H1 (cell line): ENCODE measurements around the gene TRMT61B. TPM values are rescaled to one million over a fixed set of nuclear protein-coding genes. Genes with fewer than 3 reads are reported as not detected.

ENCODE experiments used
- CTCF ChIA-PET: fragments of 300-600 bp; sonication (Branson Sonifier 250); formaldehyde crosslinking; loops from one replicate; lab custom pipeline; 2021; ENCODE audit not compliant: partially characterized antibody; lab: Charles Lee
- POLR2A ChIA-PET: fragments of 300-600 bp; sonication (Branson Sonifier 250); formaldehyde crosslinking; loops from one replicate; lab custom pipeline; 2021; ENCODE audit warnings: inconsistent platforms; ENCODE audit not compliant: partially characterized antibody; lab: Charles Lee
- DNase-seq, 2 experiments: peaks; one replicate each; pipeline versions ENCODE4 v3.0.0 to v3.0.0-alpha.2; 2010 to 2022; ENCODE audit warnings: low spot score in 2 of 2, low read depth in 1 of 2, mixed read lengths in 1 of 2
- FAIRE-seq: peaks from 2 replicates; lab custom pipeline; 2011; peaks lifted over from hg19 to GRCh38; lab: Jason Lieb, UNC
- H2AFZ ChIP-seq: 2 replicates; pipeline ENCODE4 v1.8.1; 2012; ENCODE audit warnings: low read length, inconsistent platforms
- H2AK5ac ChIP-seq: 2 replicates; pipeline ENCODE4 v1.6.1; 2013; ENCODE audit warnings: low read depth, low read length
- H2BK120ac ChIP-seq: replicated peaks from 2 replicates; pipeline ENCODE3; 2013; ENCODE audit warnings: low read depth, low read length, inconsistent platforms
- H2BK12ac ChIP-seq: 2 replicates; pipeline ENCODE4 v1.6.1; 2013; ENCODE audit warnings: low read depth, low read length
- H2BK15ac ChIP-seq: 2 replicates; pipeline ENCODE4 v1.6.1; 2013; ENCODE audit warnings: low read length
- H2BK20ac ChIP-seq: 2 replicates; pipeline ENCODE4 v1.6.1; 2013; ENCODE audit warnings: low read length
- H2BK5ac ChIP-seq: 2 replicates; pipeline ENCODE4 v1.6.1; 2013; ENCODE audit warnings: low read depth, low read length
- H3K14ac ChIP-seq: 2 replicates; pipeline ENCODE4 v1.6.1; 2013; ENCODE audit warnings: inconsistent platforms; ENCODE audit not compliant: insufficient read length
- H3K18ac ChIP-seq: 2 replicates; pipeline ENCODE4 v1.6.1; 2013; ENCODE audit warnings: low read length; ENCODE audit errors: extremely low read depth
- H3K23ac ChIP-seq: 2 replicates; pipeline ENCODE4 v1.6.1; 2013; ENCODE audit warnings: inconsistent platforms; ENCODE audit not compliant: insufficient read length
- H3K23me2 ChIP-seq: 2 replicates; pipeline ENCODE4 v1.6.1; 2013; ENCODE audit warnings: low read depth, low read length
- H3K27ac ChIP-seq: 2 replicates; pipeline ENCODE4 v1.6.1; 2011; ENCODE audit warnings: low read depth, low read length, inconsistent platforms
- H3K27me3 ChIP-seq, 4 experiments: replicated peaks in 1 of 4; 1 replicate in 1 of 4; 2 replicates in 3 of 4; pipeline versions ENCODE4 v1.6.1 to v1.8.1; 2011 to 2013; ENCODE audit warnings: low read length in 3 of 4, mild to moderate bottlenecking in 3 of 4, inconsistent platforms in 2 of 4, mixed read lengths in 2 of 4, moderate library complexity in 1 of 4; ENCODE audit not compliant: control insufficient read depth in 3 of 4, insufficient read depth in 3 of 4; ENCODE audit errors: extremely low read depth in 1 of 4
- H3K36me3 ChIP-seq, 4 experiments: 2 replicates each; pipeline versions ENCODE4 v1.6.1 to v1.8.1; 2011 to 2013; ENCODE audit warnings: mild to moderate bottlenecking in 4 of 4, low read length in 3 of 4, moderate library complexity in 2 of 4, control low read depth in 1 of 4, inconsistent platforms in 1 of 4; ENCODE audit not compliant: insufficient read depth in 4 of 4, control insufficient read depth in 2 of 4
- H3K4ac ChIP-seq: replicated peaks from 2 replicates; pipeline ENCODE3; 2013; ENCODE audit warnings: low read length, low read depth, mixed read lengths, inconsistent platforms; ENCODE audit not compliant: insufficient read length
- H3K4me1 ChIP-seq, 4 experiments: replicated peaks in 1 of 4; 1 replicate in 1 of 4; 2 replicates in 3 of 4; pipeline versions ENCODE4 v1.6.1 to v1.8.1; 2011 to 2013; ENCODE audit warnings: low read length in 3 of 4, inconsistent platforms in 2 of 4, mixed read lengths in 1 of 4; ENCODE audit not compliant: insufficient read depth in 4 of 4, control insufficient read depth in 3 of 4
- H3K4me2 ChIP-seq, 2 experiments: 2 replicates each; pipeline versions ENCODE4 v1.6.1 to v1.8.1; 2011 to 2013; ENCODE audit warnings: low read depth in 2 of 2, low read length in 2 of 2, control low read depth in 1 of 2, inconsistent platforms in 1 of 2, mild to moderate bottlenecking in 1 of 2; ENCODE audit not compliant: insufficient read depth in 1 of 2
- H3K4me3 ChIP-seq, 4 experiments: fragments of 200-600, 300-600 bp in 1 of 4; sonication (generic), shearing (Covaris generic), sonication (Bioruptor Twin) in 1 of 4; 2 replicates each; pipeline versions ENCODE4 v1.5.1 to v1.8.1; 2011 to 2016; ENCODE audit warnings: low read length in 4 of 4, low read depth in 3 of 4, control low read depth in 2 of 4, inconsistent platforms in 2 of 4, mild to moderate bottlenecking in 2 of 4, mixed read lengths in 1 of 4, moderate library complexity in 1 of 4; ENCODE audit not compliant: insufficient read depth in 2 of 4; ENCODE audit errors: extremely low read depth in 1 of 4
- H3K56ac ChIP-seq: replicated peaks from 2 replicates; pipeline ENCODE3; 2013; ENCODE audit warnings: low read depth, mild to moderate bottlenecking, mixed read lengths, low read length, inconsistent platforms; ENCODE audit not compliant: insufficient read length
- H3K79me1 ChIP-seq: 2 replicates; pipeline ENCODE4 v1.6.1; 2013; ENCODE audit warnings: low read depth, low read length, control low read depth
- H3K79me2 ChIP-seq, 2 experiments: 2 replicates each; pipeline versions ENCODE4 v1.6.1 to v1.8.1; 2012 to 2013; ENCODE audit warnings: low read length in 2 of 2, mild to moderate bottlenecking in 2 of 2, inconsistent platforms in 1 of 2; ENCODE audit not compliant: insufficient read depth in 2 of 2, control insufficient read depth in 1 of 2
- H3K9ac ChIP-seq, 4 experiments: replicated peaks in 1 of 4; 1 replicate in 1 of 4; 2 replicates in 3 of 4; pipeline versions ENCODE4 v1.6.1 to v1.8.1; 2011 to 2013; ENCODE audit warnings: low read depth in 3 of 4, low read length in 3 of 4, control low read depth in 2 of 4, mild to moderate bottlenecking in 2 of 4, moderate library complexity in 2 of 4, inconsistent platforms in 1 of 4; ENCODE audit errors: extremely low read depth in 1 of 4
- H3K9me3 ChIP-seq, 2 experiments: 2 replicates each; pipeline versions ENCODE4 v1.6.1 to v1.8.1; 2012 to 2013; ENCODE audit warnings: mild to moderate bottlenecking in 2 of 2, moderate library complexity in 2 of 2, control low read depth in 1 of 2, inconsistent platforms in 1 of 2, low read depth in 1 of 2, low read length in 1 of 2, mixed read lengths in 1 of 2; ENCODE audit not compliant: insufficient read depth in 2 of 2
- H4K20me1 ChIP-seq, 2 experiments: replicated peaks in 1 of 2; 2 replicates each; pipeline versions ENCODE3 to v1.8.1; 2011 to 2013; ENCODE audit warnings: inconsistent platforms in 2 of 2, low read length in 2 of 2, mild to moderate bottlenecking in 1 of 2; ENCODE audit not compliant: insufficient read depth in 2 of 2, control insufficient read depth in 1 of 2
- H4K5ac ChIP-seq: 2 replicates; pipeline ENCODE4 v1.6.1; 2013; ENCODE audit warnings: low read length, low read depth, mixed read lengths, inconsistent platforms; ENCODE audit not compliant: insufficient read length
- H4K8ac ChIP-seq: 2 replicates; pipeline ENCODE4 v1.8.0; 2013; ENCODE audit warnings: mild to moderate bottlenecking, moderate library complexity, low read length, inconsistent platforms; ENCODE audit not compliant: insufficient read depth; ENCODE audit errors: extremely low read depth
- H4K91ac ChIP-seq: replicated peaks from 2 replicates; pipeline ENCODE3; 2013; ENCODE audit warnings: low read length, mixed read lengths, inconsistent platforms; ENCODE audit not compliant: insufficient read length
- ATF3 ChIP-seq: IDR thresholded peaks from 2 replicates; pipeline ENCODE4 v1.6.1; 2011; ENCODE audit warnings: low read depth, mild to moderate bottlenecking, low read length; ENCODE audit not compliant: insufficient read depth
- CHD1 ChIP-seq: IDR thresholded peaks from 2 replicates; pipeline ENCODE4 v1.6.1; 2012; ENCODE audit warnings: low read depth, low read length, improper control_type of control experiment
- EP300 ChIP-seq, 2 experiments: IDR thresholded peaks; 1 replicate in 1 of 2; 2 replicates in 1 of 2; pipeline ENCODE4 v1.6.1; 2011 to 2012; ENCODE audit warnings: low read depth in 2 of 2, low read length in 2 of 2, mild to moderate bottlenecking in 2 of 2, borderline replicate concordance in 1 of 2, inconsistent platforms in 1 of 2, moderate library complexity in 1 of 2
- EZH2 ChIP-seq: fragments of 200-600 bp; sonication (generic); IDR thresholded peaks from 2 replicates; pipeline ENCODE4 v1.7.1; 2012; ENCODE audit warnings: low read depth, mild to moderate bottlenecking, moderate library complexity, low read length, inconsistent platforms; ENCODE audit not compliant: severe bottlenecking
- HDAC2 ChIP-seq, 2 experiments: fragments of 300-600 bp in 1 of 2; sonication (generic) in 1 of 2; IDR thresholded peaks; 2 replicates each; pipeline ENCODE4 v1.6.1; 2011 to 2012; ENCODE audit warnings: low read depth in 2 of 2, low read length in 2 of 2, mild to moderate bottlenecking in 2 of 2, moderate library complexity in 2 of 2, borderline replicate concordance in 1 of 2, inconsistent platforms in 1 of 2
- MAFK ChIP-seq: IDR thresholded peaks from 2 replicates; pipeline ENCODE4 v1.6.1; 2012; ENCODE audit warnings: low read depth, mild to moderate bottlenecking, improper control_type of control experiment, low read length
- POLR2AphosphoS5 ChIP-seq: IDR thresholded peaks from 2 replicates; pipeline ENCODE4 v1.6.1; 2011; ENCODE audit warnings: low read depth, low read length
- SIN3A ChIP-seq, 2 experiments: IDR thresholded peaks in 1 of 2; conservative IDR thresholded peaks in 1 of 2; 2 replicates each; pipeline ENCODE4 v1.6.1; 2011 to 2012; ENCODE audit warnings: low read length in 2 of 2, improper control_type of control experiment in 1 of 2, low read depth in 1 of 2, mild to moderate bottlenecking in 1 of 2
- SRF ChIP-seq: IDR thresholded peaks from 2 replicates; pipeline ENCODE4 v1.6.1; 2011; ENCODE audit warnings: mild to moderate bottlenecking, low read depth, low read length, moderate library complexity
- SUZ12 ChIP-seq: fragments of 200-600 bp; sonication (generic); IDR thresholded peaks from 2 replicates; pipeline ENCODE4 v1.6.1; 2012; ENCODE audit warnings: mild to moderate bottlenecking, inconsistent platforms, low read length, moderate library complexity, mixed read lengths
- TAF7 ChIP-seq: optimal IDR thresholded peaks from 2 replicates; pipeline ENCODE3; 2011; ENCODE audit warnings: low read depth, mild to moderate bottlenecking, inconsistent platforms, low read length, moderate library complexity, borderline replicate concordance
- TEAD4 ChIP-seq: IDR thresholded peaks from 2 replicates; pipeline ENCODE4 v1.6.1; 2012; ENCODE audit warnings: low read depth, low read length, inconsistent platforms, mixed read lengths
- YY1 ChIP-seq: IDR thresholded peaks from 2 replicates; pipeline ENCODE4 v1.6.1; 2011; ENCODE audit warnings: low read depth, mild to moderate bottlenecking, low read length
- WGBS, 2 experiments: shearing (Covaris generic) in 1 of 2; methylation state at CpG; one replicate each; pipeline versions ENCODE4 v1.1.6 to v1.1.7; 2013 to 2015; ENCODE audit warnings: low lambda C conversion rate in 2 of 2, mixed read lengths in 2 of 2, inconsistent platforms in 1 of 2, low coverage in 1 of 2, missing lambda C conversion rate in 1 of 2; ENCODE audit not compliant: insufficient replicate concordance in 2 of 2, insufficient coverage in 1 of 2, insufficient read length in 1 of 2; ENCODE audit errors: extremely low coverage in 1 of 2, missing lambda C conversion rate in 1 of 2; 5-methylcytosine and 5-hydroxymethylcytosine counted together
- polyA plus RNA-seq, 7 experiments: library from polyadenylated mRNA; depleted of rRNA in 3 of 7; stranded (reverse) in 5 of 7; unstranded in 2 of 7; fragments of >200 nt in 5 of 7; fragments of 200-250 nt in 2 of 7; gene quantifications; 1 replicate in 5 of 7; 2 replicates in 1 of 7; 4 replicates in 1 of 7; pipeline versions ENCODE4 v1.2.1 to v1.2.3, GENCODE V29; 2011 to 2013; ENCODE audit warnings: missing spikeins in 2 of 7, mixed read lengths in 2 of 7
- total RNA-seq: library from RNA; stranded (reverse); fragmentation: NEBNext Ultra II Directional; extraction: Animal tissue kit (Norgen Biotek cat#: 25700); gene quantifications from 2 replicates; pipeline ENCODE4 v1.2.1, GENCODE V29; 2021

Gene TRMT61B
- total and polyA plus RNA-seq, 2 of the 8 experiments (the other 6 are each of a cell fraction or from before 2014, with no cell fraction given), result 10.4 to 27.8 TPM

- Histone ChIP-seq H4K8ac (no peak overlapping the region), H3K18ac (no peak overlapping the region), H3K9me3 (no peaks in the 10 kb centered on the region), H3K23ac (no peak overlapping the region), H3K27me3 (no peaks in the 10 kb centered on the region), H3K36me3 (peaks cover 0 to 33% (median 13%) of the 10 kb centered on the region in 4 experiments; a peak in 4 of 8 replicates), H2BK12ac (no peak overlapping the region), H4K20me1 (peaks cover 0 to 3% of the 10 kb centered on the region in 2 experiments), H3K4me2 (no peak overlapping the region), H3K79me1 (no peaks in the 10 kb centered on the region), H2BK120ac (no peak overlapping the region), H4K5ac (no peak overlapping the region), H3K14ac (no peak overlapping the region), H2AK5ac (no peak overlapping the region), H3K23me2 (no peaks in the 10 kb centered on the region), H3K56ac (no peak overlapping the region), H2BK15ac (no peak overlapping the region), H3K4me1 (no peaks in the 10 kb centered on the region), H2BK5ac (no peak overlapping the region), H2AFZ (no peak overlapping the region), H3K79me2 (no peaks in the 10 kb centered on the region; a peak in 1 of 4 replicates), H3K4me3 (no peak overlapping the region), H4K91ac (no peak overlapping the region), H3K9ac (no peak overlapping the region), H2BK20ac (no peak overlapping the region), H3K27ac (no peak overlapping the region), H3K4ac (no peak overlapping the region)
- ChIA-PET CTCF (interaction anchor here (1.2 to 1.4 kb wide), 3 partner anchors 13 to 208 kb away, joined by 3 read pairs; no protein-coding TSS in a partner anchor), POLR2A (interaction anchor here (1.5 kb wide), 1 partner anchor 8 kb away, joined by 3 read pairs; no protein-coding TSS in a partner anchor)
- WGBS, 2 experiments, result 83% methylated on average over 4 of the region's 4 CpGs; no CpG with 5 or more reads in 1 of the 2 experiments
- FAIRE-seq (no peak), DNase-seq (no peak)
- TF ChIP-seq HDAC2 (IDR thresholded peaks at IDR 0.05; ENCODE audit: borderline replicate concordance in 1 of 2, low read depth in 2 of 2, low read length in 2 of 2) (no peak), ATF3 (no peak), EP300 (IDR thresholded peaks at IDR 0.05; ENCODE audit: borderline replicate concordance in 1 of 2, low read depth in 2 of 2, low read length in 2 of 2) (no peak), TAF7 (no peak), SUZ12 (no peak), POLR2AphosphoS5 (no peak), SIN3A (conservative IDR thresholded peaks at IDR 0.05 in 1 of 2, IDR thresholded peaks at IDR 0.05 in 1 of 2; ENCODE audit: low read depth in 1 of 2, low read length in 2 of 2) (no peak), TEAD4 (no peak), CHD1 (no peak), YY1 (no peak), SRF (no peak), MAFK (no peak), EZH2 (no peak)
These were observed 67.1 kb downstream of the TRMT61B start for GRCh38 chr2:28802975-28803429.
